HepG2 (cell line): ENCODE data around the gene C1QL3. TPM values are rescaled to one million over a fixed set of nuclear protein-coding genes. Genes with fewer than 3 reads are reported as not detected.

ENCODE experiments used
- ATAC-seq: fragments of 200-7000 bp; cut with Tn5 transposase; 3 replicates; pipeline ENCODE4 v1.9.1; 2020; ENCODE audit warnings: mild to moderate bottlenecking, moderate library complexity
- BruUV-seq: library from RNA; stranded (reverse); fragments of 400-500 nt; replicated peaks from 2 replicates; lab custom pipeline; 2021; lab: Mats Ljungman, UMichigan
- CTCF ChIA-PET: fragments of 300-600 bp; formaldehyde crosslinking; extraction: SDS; loops from one replicate; lab custom pipeline; 2021; ENCODE audit warnings: low total read pairs, inconsistent platforms, low intra/inter-chr PET ratio; lab: Yijun Ruan, JAX
- POLR2A ChIA-PET: fragments of 350-600 bp; sonication (Branson Sonifier 250); formaldehyde crosslinking; loops from one replicate; lab custom pipeline; 2020; ENCODE audit warnings: antibody characterized with exemption, inconsistent platforms; lab: Yijun Ruan, JAX
- DNase-seq: peaks from one replicate; pipeline ENCODE4 v3.0.0-alpha.2; 2015; ENCODE audit warnings: low spot score
- FAIRE-seq: peaks from 3 replicates; lab custom pipeline; 2011; peaks lifted over from hg19 to GRCh38; lab: Jason Lieb, UNC
- H2AFZ ChIP-seq: one replicate; pipeline ENCODE4 v1.6.1; 2011; ENCODE audit warnings: low read length, inconsistent platforms
- H3K27ac ChIP-seq: fragments of 300-600 bp; 3 replicates; pipeline ENCODE4 v1.8.0; 2011; ENCODE audit warnings: mixed run types, mild to moderate bottlenecking, mixed read lengths, low read length, inconsistent platforms; ENCODE audit not compliant: insufficient read depth; ENCODE audit errors: extremely low read length
- H3K27me3 ChIP-seq, 2 experiments: fragments of 200-600 bp in 1 of 2; 2 replicates in 1 of 2; 3 replicates in 1 of 2; pipeline versions ENCODE4 v1.6.0 to v1.8.0; 2011; ENCODE audit warnings: low read length in 2 of 2, mild to moderate bottlenecking in 2 of 2, moderate library complexity in 2 of 2, inconsistent platforms in 1 of 2; ENCODE audit not compliant: insufficient read depth in 2 of 2, control insufficient read depth in 1 of 2
- H3K36me3 ChIP-seq, 2 experiments: fragments of 200-600 bp in 1 of 2; replicated peaks in 1 of 2; 2 replicates in 1 of 2; 3 replicates in 1 of 2; pipeline versions ENCODE4 v1.5.1 to v1.8.0; 2011; ENCODE audit warnings: low read length in 2 of 2, inconsistent platforms in 1 of 2; ENCODE audit not compliant: insufficient read depth in 2 of 2, control insufficient read depth in 1 of 2
- H3K4me1 ChIP-seq: 2 replicates; pipeline ENCODE4 v1.5.1; 2012; ENCODE audit warnings: low read length, inconsistent platforms; ENCODE audit not compliant: insufficient read depth
- H3K4me2 ChIP-seq: 2 replicates; pipeline ENCODE4 v1.6.0; 2011; ENCODE audit warnings: low read depth, low read length, inconsistent platforms
- H3K4me3 ChIP-seq, 3 experiments: fragments of 200-600 bp in 1 of 3; sonication (generic), shearing (Covaris generic) in 1 of 3; replicated peaks in 1 of 3; 2 replicates each; pipeline ENCODE4 v1.5.1; 2011 to 2016; ENCODE audit warnings: low read length in 3 of 3, inconsistent platforms in 2 of 3, low read depth in 2 of 3, mild to moderate bottlenecking in 2 of 3, control low read depth in 1 of 3, mixed read lengths in 1 of 3; ENCODE audit not compliant: insufficient read depth in 1 of 3
- H3K79me2 ChIP-seq: one replicate; pipeline ENCODE4 v1.6.1; 2011; ENCODE audit warnings: low read length, inconsistent platforms; ENCODE audit not compliant: insufficient read depth
- H3K9ac ChIP-seq: 2 replicates; pipeline ENCODE4 v1.6.0; 2011; ENCODE audit warnings: mild to moderate bottlenecking, low read depth, low read length, inconsistent platforms; ENCODE audit not compliant: insufficient read depth
- H3K9me3 ChIP-seq: 2 replicates; pipeline ENCODE4 v1.5.1; 2012; ENCODE audit warnings: mild to moderate bottlenecking, low read length
- H4K20me1 ChIP-seq: 2 replicates; pipeline ENCODE4 v1.6.0; 2011; ENCODE audit warnings: inconsistent platforms, mild to moderate bottlenecking, low read length, moderate library complexity; ENCODE audit not compliant: insufficient read depth
- ELF1 ChIP-seq: sonication (generic); formaldehyde crosslinking; IDR thresholded peaks from 2 replicates; pipeline ENCODE4 v1.4.0; 2020; ENCODE audit warnings: missing genetic modification reagents
- MBD4 ChIP-seq: IDR thresholded peaks from 2 replicates; pipeline ENCODE4 v1.6.1; 2012; ENCODE audit warnings: low read length, inconsistent platforms, borderline replicate concordance
- SPEN ChIP-seq: sonication (generic); formaldehyde crosslinking; IDR thresholded peaks from 2 replicates; pipeline ENCODE4 v1.5.1; 2020; ENCODE audit warnings: low read depth, mild to moderate bottlenecking, missing genetic modification reagents
- STAT5B ChIP-seq: sonication (generic); formaldehyde crosslinking; IDR thresholded peaks from 2 replicates; pipeline ENCODE4 v1.4.0; 2020; ENCODE audit warnings: missing genetic modification reagents
- ZBTB7A ChIP-seq: sonication (generic); formaldehyde crosslinking; IDR thresholded peaks from 2 replicates; pipeline ENCODE4 v1.8.0; 2022; ENCODE audit warnings: mild to moderate bottlenecking, missing genetic modification reagents
- ZNF383 ChIP-seq: sonication (generic); formaldehyde crosslinking; IDR thresholded peaks from 2 replicates; pipeline ENCODE4 v1.4.0; 2020; ENCODE audit warnings: missing genetic modification reagents, mild to moderate bottlenecking, borderline replicate concordance
- ZNF558 ChIP-seq: sonication (generic); formaldehyde crosslinking; IDR thresholded peaks from 2 replicates; pipeline ENCODE4 v1.9.0; 2022; ENCODE audit warnings: mild to moderate bottlenecking, missing genetic modification reagents, borderline replicate concordance
- ZNF678 ChIP-seq: sonication (generic); formaldehyde crosslinking; IDR thresholded peaks from 2 replicates; pipeline ENCODE4 v1.4.0; 2020; ENCODE audit warnings: mild to moderate bottlenecking, missing genetic modification reagents
- WGBS: methylation state at CpG from one replicate; pipeline ENCODE4 v1.1.6; 2017; ENCODE audit warnings: low lambda C conversion rate; 5-methylcytosine and 5-hydroxymethylcytosine counted together
- in situ Hi-C: cut with HindIII; loops from 2 replicates; pipeline ENCODE4 v1.10.0; 2017; ENCODE audit warnings: low pct_unique_long_range_greater_than_20kb; ENCODE audit not compliant: extremely low pct_ligation_motif_present
- intact Hi-C: fragments of 100-400 bp; cut with micrococcal nuclease; formaldehyde crosslinking; loops from one replicate; pipeline ENCODE4 v1.10.0; 2022; ENCODE audit not compliant: unreplicated experiment
- polyA plus RNA-seq, 8 experiments: library from polyadenylated mRNA; depleted of rRNA in 3 of 8; stranded (reverse) in 7 of 8; unstranded in 1 of 8; fragments of >200 nt; fragmentation: Illumina TruSeq in 4 of 8; extraction: Trizol in 4 of 8; gene quantifications; 2 replicates each; pipeline versions ENCODE4 v1.2.1 to v1.2.3, GENCODE V29; 2011 to 2016; ENCODE audit warnings: low read depth in 4 of 8, missing spikeins in 1 of 8, mixed read lengths in 1 of 8; ENCODE audit not compliant: insufficient read depth in 1 of 8
- total RNA-seq, 5 experiments: library from RNA; depleted of rRNA; stranded (reverse); fragments of >200 nt; fragmentation: Illumina TruSeq; extraction: Trizol; gene quantifications; 2 replicates each; pipeline ENCODE4 v1.2.3, GENCODE V29; 2016; ENCODE audit warnings: low read depth in 1 of 5
- TF ChIP-seq, protein P1 (sequence below): IDR thresholded peaks from 2 replicates; pipeline ENCODE4 v1.6.1; 2016; ENCODE audit warnings: low read depth, borderline replicate concordance
- TF ChIP-seq, protein P2 (sequence below): sonication (generic); formaldehyde crosslinking; IDR thresholded peaks from 2 replicates; pipeline ENCODE4 v1.8.0; 2022; ENCODE audit warnings: mild to moderate bottlenecking, missing genetic modification reagents; ENCODE audit not compliant: insufficient replicate concordance
- TF ChIP-seq, protein P3 (sequence below): fragments of 450-650 bp; IDR thresholded peaks from 2 replicates; pipeline ENCODE4 v1.6.1; 2017; ENCODE audit warnings: mild to moderate bottlenecking
- TF ChIP-seq, protein P4 (sequence below): sonication (generic); formaldehyde crosslinking; IDR thresholded peaks from 2 replicates; pipeline ENCODE4 v1.9.0; 2021; ENCODE audit warnings: missing genetic modification reagents, borderline replicate concordance

C1QL3 gene
- total and polyA plus RNA-seq, 2 of the 13 experiments (the other 11 are each of a cell fraction or from before 2014, with no cell fraction given): not detected

DNA sequence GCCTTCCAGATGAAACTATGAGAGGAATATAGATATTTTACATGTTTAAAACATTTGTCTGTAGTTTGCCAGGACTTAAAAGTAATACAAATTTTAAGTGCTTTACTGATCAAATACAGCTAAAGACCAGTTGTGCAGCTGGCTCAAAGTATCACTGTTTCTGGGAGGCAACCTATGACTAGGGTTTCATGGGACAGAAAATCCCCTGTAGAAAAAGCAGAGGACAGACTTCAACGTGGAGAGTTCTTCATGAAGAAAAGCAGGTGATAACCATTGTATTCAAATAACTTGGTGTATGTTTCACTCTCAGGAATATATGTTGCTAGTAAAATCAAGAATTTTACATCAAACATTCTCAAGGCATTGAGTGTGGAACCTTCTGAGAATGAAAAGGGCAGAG, 43.9 kb downstream of the C1QL3 start:
- H4K20me1 ChIP-seq: no peaks in the 10 kb centered on the region
- no TSS peak for BruUV-seq
- intact Hi-C loops: no loop called here
- H3K9ac ChIP-seq: no peak overlapping the region
- H3K36me3 ChIP-seq: no peaks in the 10 kb centered on the region
- CTCF ChIA-PET: no interaction called here
- H3K27ac ChIP-seq: no peak overlapping the region
- H3K9me3 ChIP-seq: no peaks in the 10 kb centered on the region
- H3K4me1 ChIP-seq: no peaks in the 10 kb centered on the region
- no peaks in the 10 kb centered on the region for H3K79me2 ChIP-seq
- H3K4me3 ChIP-seq: no peak overlapping the region
- no peak for ATAC-seq
- 31% methylated on average over 1 of the region's 1 CpG for WGBS
- H3K4me2 ChIP-seq: no peak overlapping the region
- POLR2A ChIA-PET: no interaction called here
- H2AFZ ChIP-seq: no peak overlapping the region
- no peak for FAIRE-seq
- H3K27me3 ChIP-seq: no peaks in the 10 kb centered on the region
- in situ Hi-C loops: no loop called here
- DNase-seq: no peak
- TF ChIP-seq MBD4 (no peak), STAT5B (CRISPR knock-in tag) (no peak), ZNF558 (CRISPR knock-in tag) (no peak), SPEN (no peak), ELF1 (CRISPR knock-in tag) (no peak)
- TF ChIP-seq, protein P1, sequence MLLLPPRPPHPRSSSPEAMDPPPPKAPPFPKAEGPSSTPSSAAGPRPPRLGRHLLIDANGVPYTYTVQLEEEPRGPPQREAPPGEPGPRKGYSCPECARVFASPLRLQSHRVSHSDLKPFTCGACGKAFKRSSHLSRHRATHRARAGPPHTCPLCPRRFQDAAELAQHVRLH (CRISPR knock-in tag): no peak
- TF ChIP-seq, protein P2, sequence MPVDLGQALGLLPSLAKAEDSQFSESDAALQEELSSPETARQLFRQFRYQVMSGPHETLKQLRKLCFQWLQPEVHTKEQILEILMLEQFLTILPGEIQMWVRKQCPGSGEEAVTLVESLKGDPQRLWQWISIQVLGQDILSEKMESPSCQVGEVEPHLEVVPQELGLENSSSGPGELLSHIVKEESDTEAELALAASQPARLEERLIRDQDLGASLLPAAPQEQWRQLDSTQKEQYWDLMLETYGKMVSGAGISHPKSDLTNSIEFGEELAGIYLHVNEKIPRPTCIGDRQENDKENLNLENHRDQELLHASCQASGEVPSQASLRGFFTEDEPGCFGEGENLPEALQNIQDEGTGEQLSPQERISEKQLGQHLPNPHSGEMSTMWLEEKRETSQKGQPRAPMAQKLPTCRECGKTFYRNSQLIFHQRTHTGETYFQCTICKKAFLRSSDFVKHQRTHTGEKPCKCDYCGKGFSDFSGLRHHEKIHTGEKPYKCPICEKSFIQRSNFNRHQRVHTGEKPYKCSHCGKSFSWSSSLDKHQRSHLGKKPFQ (CRISPR knock-in tag): no peak

DNA sequence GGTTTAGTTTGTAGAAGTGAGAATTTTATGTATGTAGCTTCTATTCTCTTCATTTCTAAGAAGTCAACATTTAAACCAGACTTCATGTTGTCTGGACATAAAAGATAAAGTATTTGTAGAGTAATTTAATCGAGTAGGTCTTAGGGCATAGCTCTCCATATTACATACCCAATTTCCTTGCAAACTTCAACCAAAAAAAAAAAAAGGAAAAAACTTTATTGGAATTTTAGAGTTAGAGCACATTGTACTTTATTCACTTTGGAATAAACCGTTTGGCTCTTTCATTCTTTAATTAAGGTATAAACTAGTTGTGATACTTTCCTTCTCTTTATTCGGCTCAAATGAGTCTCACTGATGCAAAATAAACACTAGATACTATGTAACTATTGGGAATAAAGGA, 48.9 kb downstream of the C1QL3 start:
- POLR2A ChIA-PET: no interaction called here
- H3K27ac ChIP-seq: no peak overlapping the region
- no peak overlapping the region for H3K4me2 ChIP-seq
- H3K36me3 ChIP-seq: no peaks in the 10 kb centered on the region
- no peak overlapping the region for H3K9ac ChIP-seq
- no peak overlapping the region for H2AFZ ChIP-seq
- H3K27me3 ChIP-seq: no peaks in the 10 kb centered on the region
- no peak for FAIRE-seq
- intact Hi-C loops: no loop called here
- CTCF ChIA-PET: no interaction called here
- no peaks in the 10 kb centered on the region for H3K9me3 ChIP-seq
- H4K20me1 ChIP-seq: no peaks in the 10 kb centered on the region
- BruUV-seq: no TSS peak
- in situ Hi-C loops: no loop called here
- DNase-seq: no peak
- no peaks in the 10 kb centered on the region for H3K79me2 ChIP-seq
- no peak overlapping the region for H3K4me3 ChIP-seq
- 49% methylated on average over 3 of the region's 3 CpGs for WGBS
- no peak for ATAC-seq
- no peaks in the 10 kb centered on the region for H3K4me1 ChIP-seq
- TF ChIP-seq, protein P3, sequence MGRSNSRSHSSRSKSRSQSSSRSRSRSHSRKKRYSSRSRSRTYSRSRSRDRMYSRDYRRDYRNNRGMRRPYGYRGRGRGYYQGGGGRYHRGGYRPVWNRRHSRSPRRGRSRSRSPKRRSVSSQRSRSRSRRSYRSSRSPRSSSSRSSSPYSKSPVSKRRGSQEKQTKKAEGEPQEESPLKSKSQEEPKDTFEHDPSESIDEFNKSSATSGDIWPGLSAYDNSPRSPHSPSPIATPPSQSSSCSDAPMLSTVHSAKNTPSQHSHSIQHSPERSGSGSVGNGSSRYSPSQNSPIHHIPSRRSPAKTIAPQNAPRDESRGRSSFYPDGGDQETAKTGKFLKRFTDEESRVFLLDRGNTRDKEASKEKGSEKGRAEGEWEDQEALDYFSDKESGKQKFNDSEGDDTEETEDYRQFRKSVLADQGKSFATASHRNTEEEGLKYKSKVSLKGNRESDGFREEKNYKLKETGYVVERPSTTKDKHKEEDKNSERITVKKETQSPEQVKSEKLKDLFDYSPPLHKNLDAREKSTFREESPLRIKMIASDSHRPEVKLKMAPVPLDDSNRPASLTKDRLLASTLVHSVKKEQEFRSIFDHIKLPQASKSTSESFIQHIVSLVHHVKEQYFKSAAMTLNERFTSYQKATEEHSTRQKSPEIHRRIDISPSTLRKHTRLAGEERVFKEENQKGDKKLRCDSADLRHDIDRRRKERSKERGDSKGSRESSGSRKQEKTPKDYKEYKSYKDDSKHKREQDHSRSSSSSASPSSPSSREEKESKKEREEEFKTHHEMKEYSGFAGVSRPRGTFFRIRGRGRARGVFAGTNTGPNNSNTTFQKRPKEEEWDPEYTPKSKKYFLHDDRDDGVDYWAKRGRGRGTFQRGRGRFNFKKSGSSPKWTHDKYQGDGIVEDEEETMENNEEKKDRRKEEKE: no peak
- TF ChIP-seq, protein P4, sequence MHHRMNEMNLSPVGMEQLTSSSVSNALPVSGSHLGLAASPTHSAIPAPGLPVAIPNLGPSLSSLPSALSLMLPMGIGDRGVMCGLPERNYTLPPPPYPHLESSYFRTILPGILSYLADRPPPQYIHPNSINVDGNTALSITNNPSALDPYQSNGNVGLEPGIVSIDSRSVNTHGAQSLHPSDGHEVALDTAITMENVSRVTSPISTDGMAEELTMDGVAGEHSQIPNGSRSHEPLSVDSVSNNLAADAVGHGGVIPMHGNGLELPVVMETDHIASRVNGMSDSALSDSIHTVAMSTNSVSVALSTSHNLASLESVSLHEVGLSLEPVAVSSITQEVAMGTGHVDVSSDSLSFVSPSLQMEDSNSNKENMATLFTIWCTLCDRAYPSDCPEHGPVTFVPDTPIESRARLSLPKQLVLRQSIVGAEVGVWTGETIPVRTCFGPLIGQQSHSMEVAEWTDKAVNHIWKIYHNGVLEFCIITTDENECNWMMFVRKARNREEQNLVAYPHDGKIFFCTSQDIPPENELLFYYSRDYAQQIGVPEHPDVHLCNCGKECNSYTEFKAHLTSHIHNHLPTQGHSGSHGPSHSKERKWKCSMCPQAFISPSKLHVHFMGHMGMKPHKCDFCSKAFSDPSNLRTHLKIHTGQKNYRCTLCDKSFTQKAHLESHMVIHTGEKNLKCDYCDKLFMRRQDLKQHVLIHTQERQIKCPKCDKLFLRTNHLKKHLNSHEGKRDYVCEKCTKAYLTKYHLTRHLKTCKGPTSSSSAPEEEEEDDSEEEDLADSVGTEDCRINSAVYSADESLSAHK (CRISPR knock-in tag): no peak
- TF ChIP-seq ZNF383 (CRISPR knock-in tag) (no peak), ZBTB7A (CRISPR knock-in tag) (no peak), ZNF678 (no peak)
